ENCODE data around the gene PRDM1. TPM values are rescaled to one million over a fixed set of nuclear protein-coding genes. Genes with fewer than 3 reads are reported as not detected.

PRDM1 gene
- polyA plus RNA-seq, 1 experiment: 4.6 TPM

DNA sequence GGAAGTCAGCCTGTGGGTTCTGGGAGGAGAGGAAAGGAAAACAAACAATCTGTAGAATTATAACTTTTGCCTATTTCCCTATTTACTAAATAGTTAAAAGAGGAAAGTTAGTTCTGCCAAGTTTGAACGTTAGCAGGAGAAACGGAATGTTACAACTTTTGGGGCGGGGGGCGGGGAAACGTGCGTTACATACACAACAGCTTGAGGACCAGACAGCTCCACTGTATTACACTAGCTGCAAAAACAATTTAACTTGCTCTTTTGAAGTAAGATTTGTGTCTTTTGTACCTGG, 498 bp upstream of the PRDM1 start:
- no peak for TF ChIP-seq CTCF (IDR thresholded peaks at IDR 0.05; ENCODE audit: insufficient read depth, low read depth, low read length)
- POLR2A ChIA-PET: no interaction called here
- peak overlapping the region; percentile 73 for H3K4me3 ChIP-seq (ENCODE audit: low read depth, low read length)
- no peaks in the 10 kb centered on the region for H3K36me3 ChIP-seq (ENCODE audit: control insufficient read depth, insufficient read depth, low read length)
- DNase-seq (ENCODE audit: low read depth): no peak
- H3K27me3 ChIP-seq (ENCODE audit: control insufficient read depth, insufficient read depth, low read length): no peaks in the 10 kb centered on the region
- CTCF ChIA-PET: interaction anchor here (0.7 to 3.3 kb wide), 13 partner anchors 24 to 653 kb away, joined by 3 to 26 read pairs (median 3); no protein-coding TSS in a partner anchor

DNA sequence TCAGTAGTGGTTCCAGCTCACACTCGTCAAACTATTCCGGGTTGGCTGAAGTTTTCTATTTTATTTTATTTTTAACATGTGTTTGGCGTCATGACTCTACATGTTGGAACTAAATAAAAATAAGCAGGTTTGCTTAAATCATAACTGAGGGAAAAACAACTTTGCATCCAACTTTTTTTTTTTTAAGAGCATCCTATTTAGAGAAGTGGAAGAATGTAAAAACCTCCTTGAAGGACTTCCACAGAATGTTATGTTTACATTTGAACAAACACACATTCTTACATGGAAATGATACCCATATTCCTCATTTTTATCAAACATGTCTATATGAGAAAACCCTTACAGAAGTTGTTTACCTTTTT, 659 bp downstream of the PRDM1 start:
- ChIA-PET CTCF (interaction anchor here (0.6 to 2.5 kb wide), 9 partner anchors 9 to 602 kb away, joined by 3 to 13 read pairs (median 4); no protein-coding TSS in a partner anchor), POLR2A (interaction anchor here (0.7 kb wide), 1 partner anchor 504 kb away, joined by 4 read pairs; no protein-coding TSS in a partner anchor)
- peak overlapping the region; percentile 73 for H3K4me3 ChIP-seq (ENCODE audit: low read depth, low read length)
- no peaks in the 10 kb centered on the region for H3K36me3 ChIP-seq (ENCODE audit: control insufficient read depth, insufficient read depth, low read length)
- no peak for TF ChIP-seq CTCF (IDR thresholded peaks at IDR 0.05; ENCODE audit: insufficient read depth, low read depth, low read length)
- DNase-seq (ENCODE audit: low read depth): no peak
- H3K27me3 ChIP-seq (ENCODE audit: control insufficient read depth, insufficient read depth, low read length): no peaks in the 10 kb centered on the region

GRCh38 chr6:106087548-106088325, 1.6 kb downstream of the PRDM1 start:
- ChIA-PET CTCF (interaction anchor here (0.6 to 2.5 kb wide), 10 partner anchors 10 to 603 kb away, joined by 3 to 13 read pairs (median 3); no protein-coding TSS in a partner anchor), POLR2A (no interaction called here)
- TF ChIP-seq CTCF (IDR thresholded peaks at IDR 0.05; ENCODE audit: insufficient read depth, low read depth, low read length): no peak
- no peaks in the 10 kb centered on the region for H3K27me3 ChIP-seq (ENCODE audit: control insufficient read depth, insufficient read depth, low read length)
- peaks cover 2% of the 10 kb centered on the region; the same call in 1 of the 2 replicates for H3K36me3 ChIP-seq (ENCODE audit: control insufficient read depth, insufficient read depth, low read length)
- no peak for DNase-seq (ENCODE audit: low read depth)
- H3K4me3 ChIP-seq (ENCODE audit: low read depth, low read length): peak overlapping the region; percentile 73

GRCh38 chr6:106090001-106090400, 3.9 kb downstream of the PRDM1 start:
- ChIA-PET POLR2A (interaction anchor here (0.5 to 0.7 kb wide), 4 partner anchors 96 to 189 kb away, joined by 3 to 9 read pairs (median 4); no protein-coding TSS in a partner anchor), CTCF (interaction anchor here (0.6 to 2.6 kb wide), 12 partner anchors 10 to 658 kb away, joined by 3 to 37 read pairs (median 4); no protein-coding TSS in a partner anchor)
- 0 out of 2 replicates have a peak, but pooled peaks have one; percentile 23 for TF ChIP-seq CTCF (IDR thresholded peaks at IDR 0.05; ENCODE audit: insufficient read depth, low read depth, low read length)
- no peak for DNase-seq (ENCODE audit: low read depth)
- H3K27me3 ChIP-seq (ENCODE audit: control insufficient read depth, insufficient read depth, low read length): no peaks in the 10 kb centered on the region
- H3K4me3 ChIP-seq (ENCODE audit: low read depth, low read length): peak overlapping the region; percentile 73
- H3K36me3 ChIP-seq (ENCODE audit: control insufficient read depth, insufficient read depth, low read length): peaks cover 4% of the 10 kb centered on the region; the same call in 1 of the 2 replicates

GRCh38 chr6:106092279-106092678, 6.1 kb downstream of the PRDM1 start:
- no peak for TF ChIP-seq CTCF (IDR thresholded peaks at IDR 0.05; ENCODE audit: insufficient read depth, low read depth, low read length)
- Histone ChIP-seq H3K36me3 (ENCODE audit: control insufficient read depth, insufficient read depth, low read length) (peaks cover 5% of the 10 kb centered on the region; the same call in 1 of the 2 replicates), H3K4me3 (ENCODE audit: low read depth, low read length) (no peak overlapping the region), H3K27me3 (ENCODE audit: control insufficient read depth, insufficient read depth, low read length) (no peaks in the 10 kb centered on the region)
- DNase-seq (ENCODE audit: low read depth): no peak
- ChIA-PET CTCF (interaction anchor here (1.7 to 4.0 kb wide), 2 partner anchors 132 to 209 kb away, joined by 4 to 27 read pairs; no protein-coding TSS in a partner anchor), POLR2A (no interaction called here)

All from BJ (cell line).